ENCODE results near the gene TCL1B. TPM values are rescaled to one million over a fixed set of nuclear protein-coding genes. Genes with fewer than 3 reads are reported as not detected.

Gene TCL1B
- total RNA-seq, 1 experiment from 2014 or later = not detected

GRCh38 chr14:95730126-95730525 lies 43.9 kb downstream of the TCL1B start:
- in situ Hi-C loops (cut with HindIII; ENCODE audit: low pct_unique_long_range_greater_than_20kb, low sequenced_read_pairs) = no loop called here
- BruUV-seq (replicated peaks) = no TSS peak
- Histone ChIP-seq H3K36me3 (ENCODE audit: control insufficient read depth, insufficient read depth, low read length) (no peaks in the 10 kb centered on the region), H3K27me3 (ENCODE audit: control insufficient read depth, insufficient read depth, low read length) (no peaks in the 10 kb centered on the region), H3K4me1 (ENCODE audit: control insufficient read depth, insufficient read depth, low read length) (no peaks in the 10 kb centered on the region), H3K9me3 (ENCODE audit: control insufficient read depth, insufficient read depth, low read depth, low read length) (no peaks in the 10 kb centered on the region), H3K27ac (ENCODE audit: low read length) (no peak overlapping the region), H3K4me3 (ENCODE audit: low read depth in 2 of 2, low read length in 2 of 2) (no peak overlapping the region)
- DNase-seq (ENCODE audit: low read depth, low spot score) (no peak), ATAC-seq (no peak)
- POLR2A ChIA-PET = no interaction called here
- CTCF ChIA-PET = no interaction called here
- intact Hi-C loops (cut with micrococcal nuclease; ENCODE audit: unreplicated experiment) = no loop called here
- TF ChIP-seq, protein P1, sequence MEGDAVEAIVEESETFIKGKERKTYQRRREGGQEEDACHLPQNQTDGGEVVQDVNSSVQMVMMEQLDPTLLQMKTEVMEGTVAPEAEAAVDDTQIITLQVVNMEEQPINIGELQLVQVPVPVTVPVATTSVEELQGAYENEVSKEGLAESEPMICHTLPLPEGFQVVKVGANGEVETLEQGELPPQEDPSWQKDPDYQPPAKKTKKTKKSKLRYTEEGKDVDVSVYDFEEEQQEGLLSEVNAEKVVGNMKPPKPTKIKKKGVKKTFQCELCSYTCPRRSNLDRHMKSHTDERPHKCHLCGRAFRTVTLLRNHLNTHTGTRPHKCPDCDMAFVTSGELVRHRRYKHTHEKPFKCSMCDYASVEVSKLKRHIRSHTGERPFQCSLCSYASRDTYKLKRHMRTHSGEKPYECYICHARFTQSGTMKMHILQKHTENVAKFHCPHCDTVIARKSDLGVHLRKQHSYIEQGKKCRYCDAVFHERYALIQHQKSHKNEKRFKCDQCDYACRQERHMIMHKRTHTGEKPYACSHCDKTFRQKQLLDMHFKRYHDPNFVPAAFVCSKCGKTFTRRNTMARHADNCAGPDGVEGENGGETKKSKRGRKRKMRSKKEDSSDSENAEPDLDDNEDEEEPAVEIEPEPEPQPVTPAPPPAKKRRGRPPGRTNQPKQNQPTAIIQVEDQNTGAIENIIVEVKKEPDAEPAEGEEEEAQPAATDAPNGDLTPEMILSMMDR (IDR thresholded peaks at IDR 0.05) = no peak
- TF ChIP-seq TCF7L2 (IDR thresholded peaks at IDR 0.05; ENCODE audit: low read depth, low read length) (no peak), POLR2AphosphoS5 (IDR thresholded peaks at IDR 0.05; ENCODE audit: low read depth, low read length) (no peak)

- no TSS peak for BruUV-seq (replicated peaks)
- no peak for ATAC-seq
- Histone ChIP-seq H3K27ac (ENCODE audit: low read length) (no peak overlapping the region), H3K4me3 (ENCODE audit: low read depth in 2 of 2, low read length in 2 of 2) (no peak overlapping the region), H3K27me3 (ENCODE audit: control insufficient read depth, insufficient read depth, low read length) (no peaks in the 10 kb centered on the region), H3K36me3 (ENCODE audit: control insufficient read depth, insufficient read depth, low read length) (no peaks in the 10 kb centered on the region), H3K4me1 (ENCODE audit: control insufficient read depth, insufficient read depth, low read length) (no peaks in the 10 kb centered on the region), H3K9me3 (ENCODE audit: control insufficient read depth, insufficient read depth, low read depth, low read length) (no peaks in the 10 kb centered on the region)
- TF ChIP-seq POLR2AphosphoS5 (IDR thresholded peaks at IDR 0.05; ENCODE audit: low read depth, low read length) (no peak), REST (IDR thresholded peaks at IDR 0.05; ENCODE audit: insufficient read depth in 1 of 2, low read depth in 2 of 2, low read length in 1 of 2) (no peak), TCF7L2 (IDR thresholded peaks at IDR 0.05; ENCODE audit: low read depth, low read length) (no peak), SIN3A (IDR thresholded peaks at IDR 0.05; ENCODE audit: borderline replicate concordance, insufficient read depth, low read depth, low read length) (no peak)
- TF ChIP-seq, protein P1 (IDR thresholded peaks at IDR 0.05) = no peak
- ChIA-PET CTCF (no interaction called here), POLR2A (no interaction called here)
- DNase-seq (ENCODE audit: low read depth, low spot score) = no peak
- in situ Hi-C loops (cut with HindIII; ENCODE audit: low pct_unique_long_range_greater_than_20kb, low sequenced_read_pairs) = no loop called here
- intact Hi-C loops (cut with micrococcal nuclease; ENCODE audit: unreplicated experiment) = no loop called here
Observed at GRCh38 chr14:95733212-95733611, 47.0 kb downstream of the TCL1B start.

DNA sequence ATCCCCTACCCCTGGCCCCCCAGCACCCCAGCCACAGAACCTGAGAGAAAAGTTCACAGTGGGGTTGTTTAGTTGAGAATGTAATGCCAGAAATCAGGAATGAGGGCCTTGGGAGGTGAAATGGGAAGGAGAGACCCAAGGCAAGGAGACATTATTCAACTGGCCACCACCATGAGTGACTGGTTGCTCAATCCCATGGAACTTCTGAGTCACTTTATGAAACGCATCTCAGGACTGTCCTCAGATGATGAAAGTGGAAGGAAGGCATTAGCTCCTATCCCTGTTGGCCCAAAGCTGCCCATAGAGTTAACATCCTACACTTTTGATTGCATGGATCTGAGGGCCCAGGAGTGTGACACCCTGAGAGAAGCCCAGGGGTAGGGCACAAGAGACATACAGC lies 53.1 kb downstream of the TCL1B start:
- H3K27ac ChIP-seq (ENCODE audit: low read length) = no peak overlapping the region
- ATAC-seq (no peak), DNase-seq (ENCODE audit: low read depth, low spot score) (no peak)
- CTCF ChIA-PET = no interaction called here
- H3K27me3 ChIP-seq (ENCODE audit: control insufficient read depth, insufficient read depth, low read length) = no peaks in the 10 kb centered on the region
- in situ Hi-C loops (cut with HindIII; ENCODE audit: low pct_unique_long_range_greater_than_20kb, low sequenced_read_pairs) = no loop called here
- no peaks in the 10 kb centered on the region for H3K4me1 ChIP-seq (ENCODE audit: control insufficient read depth, insufficient read depth, low read length)
- H3K36me3 ChIP-seq (ENCODE audit: control insufficient read depth, insufficient read depth, low read length) = no peaks in the 10 kb centered on the region
- POLR2A ChIA-PET = no interaction called here
- no peaks in the 10 kb centered on the region for H3K9me3 ChIP-seq (ENCODE audit: control insufficient read depth, insufficient read depth, low read depth, low read length)
- TF ChIP-seq REST (IDR thresholded peaks at IDR 0.05; ENCODE audit: insufficient read depth in 1 of 2, low read depth in 2 of 2, low read length in 1 of 2) (no peak), TCF7L2 (IDR thresholded peaks at IDR 0.05; ENCODE audit: low read depth, low read length) (no peak), POLR2AphosphoS5 (IDR thresholded peaks at IDR 0.05; ENCODE audit: low read depth, low read length) (no peak), SIN3A (IDR thresholded peaks at IDR 0.05; ENCODE audit: borderline replicate concordance, insufficient read depth, low read depth, low read length) (no peak)
- TF ChIP-seq, protein P1 (IDR thresholded peaks at IDR 0.05) = no peak
- intact Hi-C loops (cut with micrococcal nuclease; ENCODE audit: unreplicated experiment) = no loop called here
- no peak overlapping the region for H3K4me3 ChIP-seq (ENCODE audit: low read depth in 2 of 2, low read length in 2 of 2)
- BruUV-seq (replicated peaks) = no TSS peak

Data from Panc1 (cell line).